Measurements from ENCODE around the gene SEMA4A. TPM values are rescaled to one million over a fixed set of nuclear protein-coding genes. Genes with fewer than 3 reads are reported as not detected.
"Not testable (repeated sequence)": the region's sequence is repeated elsewhere in the genome, so short reads cannot be mapped to it uniquely, and the experiment has no call there.

Gene SEMA4A
- total RNA-seq, 1 donor from 2014 or later, result 30.7 TPM

- no peak for TF ChIP-seq CTCF (IDR thresholded peaks at IDR 0.05)
- ATAC-seq (peak; percentile 89), DNase-seq (peak; percentile 95)
- intact Hi-C loops (cut with DNase I), result no loop called here
- H3K4me3 ChIP-seq, result peak within 1 kb of the TSS; percentile 93
- H3K36me3 ChIP-seq, result no peaks in the 10 kb centered on the region
- peak within 1 kb of the TSS; percentile 97 for H3K27ac ChIP-seq
- H3K27me3 ChIP-seq, result no peaks in the 10 kb centered on the region
- peaks cover 34% of the 10 kb centered on the region for H3K4me1 ChIP-seq
- H3K9me3 ChIP-seq, result no peaks in the 10 kb centered on the region
Measured at GRCh38 chr1:156114101-156114918, 39.1 kb upstream of the SEMA4A start, which contains the start of gene LMNA. TSS of gene LMNA (plus strand) at chr1:156114711. CDS start at chr1:156114919, 208 bp downstream.

DNA sequence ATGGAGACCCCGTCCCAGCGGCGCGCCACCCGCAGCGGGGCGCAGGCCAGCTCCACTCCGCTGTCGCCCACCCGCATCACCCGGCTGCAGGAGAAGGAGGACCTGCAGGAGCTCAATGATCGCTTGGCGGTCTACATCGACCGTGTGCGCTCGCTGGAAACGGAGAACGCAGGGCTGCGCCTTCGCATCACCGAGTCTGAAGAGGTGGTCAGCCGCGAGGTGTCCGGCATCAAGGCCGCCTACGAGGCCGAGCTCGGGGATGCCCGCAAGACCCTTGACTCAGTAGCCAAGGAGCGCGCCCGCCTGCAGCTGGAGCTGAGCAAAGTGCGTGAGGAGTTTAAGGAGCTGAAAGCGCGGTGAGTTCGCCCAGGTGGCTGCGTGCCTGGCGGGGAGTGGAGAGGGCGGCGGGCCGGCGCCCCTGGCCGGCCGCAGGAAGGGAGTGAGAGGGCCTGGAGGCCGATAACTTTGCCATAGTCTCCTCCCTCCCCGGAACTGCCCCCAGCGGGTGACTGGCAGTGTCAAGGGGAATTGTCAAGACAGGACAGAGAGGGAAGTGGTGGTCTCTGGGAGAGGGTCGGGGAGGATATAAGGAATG lies 38.4 kb upstream of the SEMA4A start:
- peak; percentile 50 for ATAC-seq
- H3K4me3 ChIP-seq, result peak overlapping the region; percentile 93
- intact Hi-C loops (cut with DNase I), result no loop called here

GRCh38 chr1:156115514-156116374 lies 37.6 kb upstream of the SEMA4A start:
- Histone ChIP-seq H3K27ac (peak overlapping the region; percentile 97), H3K4me3 (peak overlapping the region; percentile 93), H3K9me3 (no peaks in the 10 kb centered on the region), H3K4me1 (peaks cover 49% of the 10 kb centered on the region), H3K36me3 (no peaks in the 10 kb centered on the region), H3K27me3 (no peaks in the 10 kb centered on the region)
- intact Hi-C loops (cut with DNase I), result no loop called here
- TF ChIP-seq CTCF (IDR thresholded peaks at IDR 0.05), result no peak
- DNase-seq, result peak; percentile 83
- peak; percentile 52 for ATAC-seq

More for the DNA sequence above, 38.4 kb upstream of the SEMA4A start:
- Histone ChIP-seq H3K9me3 (no peaks in the 10 kb centered on the region), H3K27ac (peak overlapping the region; percentile 97), H3K4me1 (peaks cover 41% of the 10 kb centered on the region), H3K36me3 (no peaks in the 10 kb centered on the region), H3K27me3 (no peaks in the 10 kb centered on the region)
- no peak for TF ChIP-seq CTCF (IDR thresholded peaks at IDR 0.05)
- DNase-seq, result peak; percentile 80

GRCh38 chr1:156116731-156117130 lies 36.7 kb upstream of the SEMA4A start:
- DNase-seq; ATAC-seq; intact Hi-C loops (cut with DNase I); H3K36me3 ChIP-seq; H3K9me3 ChIP-seq; H3K27me3 ChIP-seq: not testable (repeated sequence)
- H3K4me3 ChIP-seq, result peak overlapping the region; percentile 93
- H3K4me1 ChIP-seq, result peaks cover 58% of the 10 kb centered on the region
- peak overlapping the region; percentile 97 for H3K27ac ChIP-seq

- intact Hi-C loops (cut with DNase I), result no loop called here
- DNase-seq, result no peak
- no peaks in the 10 kb centered on the region for H3K9me3 ChIP-seq
- no peak for ATAC-seq
- H3K27ac ChIP-seq, result peak overlapping the region; percentile 95
- H3K4me3 ChIP-seq, result peak overlapping the region; percentile 93
- H3K36me3 ChIP-seq, result no peaks in the 10 kb centered on the region
- H3K27me3 ChIP-seq, result no peaks in the 10 kb centered on the region
- TF ChIP-seq CTCF (IDR thresholded peaks at IDR 0.05), result no peak
- peaks cover 67% of the 10 kb centered on the region for H3K4me1 ChIP-seq
Measured at GRCh38 chr1:156117414-156118176, 35.8 kb upstream of the SEMA4A start.
